SK-N-SH (cell line): ENCODE measurements around the gene THY1.

Source experiments
- CTCF ChIP-seq: fragments of 200-600 bp; sonication (generic); IDR thresholded peaks from 2 replicates; pipeline ENCODE4 v1.6.1; 2017; ENCODE audit warnings: antibody characterized with exemption, mild to moderate bottlenecking, moderate library complexity
- EP300 ChIP-seq, 2 experiments: IDR thresholded peaks; 2 replicates each; pipeline versions ENCODE4 v1.4.0 to v1.6.1; 2012; ENCODE audit warnings: borderline replicate concordance in 1 of 2, low read depth in 1 of 2, low read length in 1 of 2
- EZH2phosphoT487 ChIP-seq: fragments of 200-600 bp; sonication (generic); IDR thresholded peaks from 2 replicates; pipeline ENCODE4 v1.6.1; 2017; ENCODE audit warnings: low read depth, mixed run types, mild to moderate bottlenecking, antibody characterized with exemption, moderate library complexity, borderline replicate concordance
- FOSL2 ChIP-seq: IDR thresholded peaks from 2 replicates; pipeline ENCODE4 v1.4.0; 2012; ENCODE audit warnings: low read depth, mild to moderate bottlenecking, moderate library complexity, borderline replicate concordance
- GATA2 ChIP-seq: sonication (generic); formaldehyde crosslinking; IDR thresholded peaks from 2 replicates; pipeline ENCODE4 v1.5.0; 2020; ENCODE audit warnings: mild to moderate bottlenecking, missing genetic modification reagents
- JUND ChIP-seq: IDR thresholded peaks from 2 replicates; pipeline ENCODE4 v1.4.0; 2012
- NRF1 ChIP-seq: IDR thresholded peaks from 2 replicates; pipeline ENCODE4 v1.6.1; 2012; ENCODE audit warnings: low read depth, mild to moderate bottlenecking, low read length
- POLR2AphosphoS5 ChIP-seq: IDR thresholded peaks from 2 replicates; pipeline ENCODE4 v1.6.1; 2012; ENCODE audit warnings: low read depth, low read length
- RAD21 ChIP-seq: IDR thresholded peaks from 2 replicates; pipeline ENCODE4 v1.6.1; 2012; ENCODE audit warnings: mild to moderate bottlenecking, low read length
- RCOR1 ChIP-seq: fragments of 150-350 bp; IDR thresholded peaks from 2 replicates; pipeline ENCODE4 v1.6.1; 2017; ENCODE audit warnings: antibody characterized with exemption, low read length
- REST ChIP-seq: IDR thresholded peaks from 2 replicates; pipeline ENCODE4 v1.6.1; 2012; ENCODE audit warnings: mild to moderate bottlenecking, low read depth, low read length, moderate library complexity
- TF ChIP-seq, protein P1 (sequence below): fragments of 150-350 bp; IDR thresholded peaks from 2 replicates; pipeline ENCODE4 v1.6.1; 2017; ENCODE audit warnings: antibody characterized with exemption, low read length, low read depth, borderline replicate concordance

DNA sequence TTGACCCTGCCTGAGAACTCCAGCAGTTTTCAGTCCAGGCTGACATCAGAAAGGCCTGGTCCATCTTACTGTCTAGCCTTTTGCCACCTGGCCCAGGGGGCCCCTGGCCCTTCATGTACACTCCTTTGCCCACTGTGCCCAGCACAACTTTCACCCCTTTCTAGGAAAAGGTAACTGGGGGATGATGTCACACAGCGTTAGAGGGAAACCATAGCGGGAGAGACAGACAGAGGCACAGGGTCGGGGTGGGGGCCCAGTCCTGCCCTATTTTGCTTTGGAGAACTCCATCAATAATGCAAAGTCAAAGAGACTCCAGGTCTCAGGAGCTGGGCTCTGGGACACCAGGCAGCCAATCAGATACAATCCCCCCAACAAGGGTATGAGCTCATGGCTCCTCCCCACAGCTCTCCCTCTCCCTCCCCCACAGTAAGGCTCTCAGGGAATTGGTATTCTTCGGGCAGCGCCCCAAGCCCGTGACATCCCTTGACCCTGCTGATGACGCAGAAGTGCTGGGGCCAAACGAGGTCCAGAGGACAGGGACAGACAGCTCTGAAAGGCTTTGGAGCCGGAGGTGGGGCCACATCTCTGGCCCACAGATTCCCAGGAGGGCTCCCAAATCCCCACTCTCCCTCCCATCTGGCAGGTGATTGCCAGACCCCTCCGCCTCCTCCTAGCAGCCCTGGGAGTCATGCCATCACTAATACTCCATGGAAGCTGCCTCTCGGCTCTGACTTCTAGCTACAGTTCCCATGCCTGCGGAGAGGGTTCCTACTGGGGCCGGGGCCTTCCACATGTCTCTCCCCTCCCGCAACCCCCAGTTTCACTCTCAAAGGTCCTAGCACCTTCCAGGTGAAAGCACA, 47.4 kb downstream of the THY1 start:
- TF ChIP-seq CTCF (no peak), EP300 (IDR thresholded peaks at IDR 0.05; ENCODE audit: borderline replicate concordance in 1 of 2, low read depth in 1 of 2, low read length in 1 of 2) (no peak), REST (no peak), NRF1 (no peak), POLR2AphosphoS5 (no peak), JUND (no peak), FOSL2 (no peak), GATA2 (CRISPR knock-in tag) (no peak), RCOR1 (no peak), RAD21 (no peak), EZH2phosphoT487 (no peak)
- TF ChIP-seq, protein P1, sequence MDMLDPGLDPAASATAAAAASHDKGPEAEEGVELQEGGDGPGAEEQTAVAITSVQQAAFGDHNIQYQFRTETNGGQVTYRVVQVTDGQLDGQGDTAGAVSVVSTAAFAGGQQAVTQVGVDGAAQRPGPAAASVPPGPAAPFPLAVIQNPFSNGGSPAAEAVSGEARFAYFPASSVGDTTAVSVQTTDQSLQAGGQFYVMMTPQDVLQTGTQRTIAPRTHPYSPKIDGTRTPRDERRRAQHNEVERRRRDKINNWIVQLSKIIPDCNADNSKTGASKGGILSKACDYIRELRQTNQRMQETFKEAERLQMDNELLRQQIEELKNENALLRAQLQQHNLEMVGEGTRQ: no peak
